H1 (cell line): ENCODE results near the gene MAP7. TPM values are rescaled to one million over a fixed set of nuclear protein-coding genes. Genes with fewer than 3 reads are reported as not detected.

Source experiments
- BRCA1 ChIP-seq: IDR thresholded peaks from 2 replicates; pipeline ENCODE4 v1.6.1; 2012; ENCODE audit warnings: low read depth, low read length, improper control_type of control experiment
- CEBPB ChIP-seq: IDR thresholded peaks from 2 replicates; pipeline ENCODE4 v1.6.1; 2012; ENCODE audit warnings: low read depth, low read length
- JUN ChIP-seq: IDR thresholded peaks from 2 replicates; pipeline ENCODE4 v1.6.1; 2011; ENCODE audit warnings: low read depth, mild to moderate bottlenecking, improper control_type of control experiment, low read length
- KDM4A ChIP-seq: IDR thresholded peaks from one replicate; pipeline ENCODE4 v1.7.1; 2012; ENCODE audit warnings: low read depth, mild to moderate bottlenecking, moderate library complexity, low read length, inconsistent platforms; ENCODE audit not compliant: severe bottlenecking
- KDM5A ChIP-seq: fragments of 200-600 bp; IDR thresholded peaks from 2 replicates; pipeline ENCODE4 v1.7.1; 2012; ENCODE audit warnings: mild to moderate bottlenecking, low read length, inconsistent platforms, mixed read lengths
- NANOG ChIP-seq: IDR thresholded peaks from 2 replicates; pipeline ENCODE4 v1.6.1; 2011; ENCODE audit warnings: low read length, low read depth, mild to moderate bottlenecking, inconsistent platforms; ENCODE audit not compliant: insufficient read depth, poor library complexity, severe bottlenecking
- RBBP5 ChIP-seq: IDR thresholded peaks from 2 replicates; pipeline ENCODE4 v1.7.1; 2012; ENCODE audit warnings: low read depth, mild to moderate bottlenecking, inconsistent platforms, low read length, moderate library complexity, borderline replicate concordance
- SP4 ChIP-seq: IDR thresholded peaks from 2 replicates; pipeline ENCODE4 v1.6.1; 2012; ENCODE audit warnings: low read length, inconsistent platforms
- polyA plus RNA-seq, 7 experiments: library from polyadenylated mRNA; depleted of rRNA in 3 of 7; stranded (reverse) in 5 of 7; unstranded in 2 of 7; fragments of >200 nt in 5 of 7; fragments of 200-250 nt in 2 of 7; gene quantifications; 1 replicate in 5 of 7; 2 replicates in 1 of 7; 4 replicates in 1 of 7; pipeline versions ENCODE4 v1.2.1 to v1.2.3, GENCODE V29; 2011 to 2013; ENCODE audit warnings: missing spikeins in 2 of 7, mixed read lengths in 2 of 7
- total RNA-seq: library from RNA; stranded (reverse); fragmentation: NEBNext Ultra II Directional; extraction: Animal tissue kit (Norgen Biotek cat#: 25700); gene quantifications from 2 replicates; pipeline ENCODE4 v1.2.1, GENCODE V29; 2021
- TF ChIP-seq, protein P1 (sequence below): fragments of 300-600 bp; sonication (generic); IDR thresholded peaks from 2 replicates; pipeline ENCODE4 v1.7.1; 2012; ENCODE audit warnings: low read length, moderate library complexity, mild to moderate bottlenecking, inconsistent platforms; ENCODE audit not compliant: insufficient replicate concordance
- TF ChIP-seq, protein P2 (sequence below), 3 experiments: IDR thresholded peaks; 1 replicate in 2 of 3; 2 replicates in 1 of 3; pipeline versions ENCODE4 v1.5.1 to v1.6.1; 2011; ENCODE audit warnings: low read length in 3 of 3, mild to moderate bottlenecking in 3 of 3, inconsistent platforms in 2 of 3, low read depth in 1 of 3, moderate library complexity in 1 of 3; ENCODE audit not compliant: insufficient read depth in 1 of 3; ENCODE audit errors: control extremely low read depth in 1 of 3

MAP7 gene
- total and polyA plus RNA-seq, 2 of the 8 experiments (the other 6 are each of a cell fraction or from before 2014, with no cell fraction given) = 13.5 to 66.9 TPM

DNA sequence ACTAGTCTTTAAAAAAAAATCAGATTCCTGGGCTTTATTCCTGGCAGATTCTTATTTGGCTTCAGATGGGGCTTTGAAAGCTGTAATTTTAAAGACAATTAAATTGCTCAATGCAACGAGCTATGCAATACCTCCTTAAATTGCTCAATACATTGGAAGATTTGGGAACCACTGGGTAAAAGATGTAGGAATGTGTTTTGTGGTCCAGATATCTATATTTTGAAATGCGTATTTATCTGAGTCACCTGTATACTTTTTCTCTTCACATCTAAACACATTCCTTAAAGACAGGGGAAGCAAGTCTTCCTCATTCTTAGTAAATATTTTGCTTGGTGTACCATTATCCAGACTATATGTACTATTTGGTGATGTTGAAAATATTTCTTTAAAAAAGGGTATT lies 29.6 kb upstream of the MAP7 start (continued):
- TF ChIP-seq, protein P1, sequence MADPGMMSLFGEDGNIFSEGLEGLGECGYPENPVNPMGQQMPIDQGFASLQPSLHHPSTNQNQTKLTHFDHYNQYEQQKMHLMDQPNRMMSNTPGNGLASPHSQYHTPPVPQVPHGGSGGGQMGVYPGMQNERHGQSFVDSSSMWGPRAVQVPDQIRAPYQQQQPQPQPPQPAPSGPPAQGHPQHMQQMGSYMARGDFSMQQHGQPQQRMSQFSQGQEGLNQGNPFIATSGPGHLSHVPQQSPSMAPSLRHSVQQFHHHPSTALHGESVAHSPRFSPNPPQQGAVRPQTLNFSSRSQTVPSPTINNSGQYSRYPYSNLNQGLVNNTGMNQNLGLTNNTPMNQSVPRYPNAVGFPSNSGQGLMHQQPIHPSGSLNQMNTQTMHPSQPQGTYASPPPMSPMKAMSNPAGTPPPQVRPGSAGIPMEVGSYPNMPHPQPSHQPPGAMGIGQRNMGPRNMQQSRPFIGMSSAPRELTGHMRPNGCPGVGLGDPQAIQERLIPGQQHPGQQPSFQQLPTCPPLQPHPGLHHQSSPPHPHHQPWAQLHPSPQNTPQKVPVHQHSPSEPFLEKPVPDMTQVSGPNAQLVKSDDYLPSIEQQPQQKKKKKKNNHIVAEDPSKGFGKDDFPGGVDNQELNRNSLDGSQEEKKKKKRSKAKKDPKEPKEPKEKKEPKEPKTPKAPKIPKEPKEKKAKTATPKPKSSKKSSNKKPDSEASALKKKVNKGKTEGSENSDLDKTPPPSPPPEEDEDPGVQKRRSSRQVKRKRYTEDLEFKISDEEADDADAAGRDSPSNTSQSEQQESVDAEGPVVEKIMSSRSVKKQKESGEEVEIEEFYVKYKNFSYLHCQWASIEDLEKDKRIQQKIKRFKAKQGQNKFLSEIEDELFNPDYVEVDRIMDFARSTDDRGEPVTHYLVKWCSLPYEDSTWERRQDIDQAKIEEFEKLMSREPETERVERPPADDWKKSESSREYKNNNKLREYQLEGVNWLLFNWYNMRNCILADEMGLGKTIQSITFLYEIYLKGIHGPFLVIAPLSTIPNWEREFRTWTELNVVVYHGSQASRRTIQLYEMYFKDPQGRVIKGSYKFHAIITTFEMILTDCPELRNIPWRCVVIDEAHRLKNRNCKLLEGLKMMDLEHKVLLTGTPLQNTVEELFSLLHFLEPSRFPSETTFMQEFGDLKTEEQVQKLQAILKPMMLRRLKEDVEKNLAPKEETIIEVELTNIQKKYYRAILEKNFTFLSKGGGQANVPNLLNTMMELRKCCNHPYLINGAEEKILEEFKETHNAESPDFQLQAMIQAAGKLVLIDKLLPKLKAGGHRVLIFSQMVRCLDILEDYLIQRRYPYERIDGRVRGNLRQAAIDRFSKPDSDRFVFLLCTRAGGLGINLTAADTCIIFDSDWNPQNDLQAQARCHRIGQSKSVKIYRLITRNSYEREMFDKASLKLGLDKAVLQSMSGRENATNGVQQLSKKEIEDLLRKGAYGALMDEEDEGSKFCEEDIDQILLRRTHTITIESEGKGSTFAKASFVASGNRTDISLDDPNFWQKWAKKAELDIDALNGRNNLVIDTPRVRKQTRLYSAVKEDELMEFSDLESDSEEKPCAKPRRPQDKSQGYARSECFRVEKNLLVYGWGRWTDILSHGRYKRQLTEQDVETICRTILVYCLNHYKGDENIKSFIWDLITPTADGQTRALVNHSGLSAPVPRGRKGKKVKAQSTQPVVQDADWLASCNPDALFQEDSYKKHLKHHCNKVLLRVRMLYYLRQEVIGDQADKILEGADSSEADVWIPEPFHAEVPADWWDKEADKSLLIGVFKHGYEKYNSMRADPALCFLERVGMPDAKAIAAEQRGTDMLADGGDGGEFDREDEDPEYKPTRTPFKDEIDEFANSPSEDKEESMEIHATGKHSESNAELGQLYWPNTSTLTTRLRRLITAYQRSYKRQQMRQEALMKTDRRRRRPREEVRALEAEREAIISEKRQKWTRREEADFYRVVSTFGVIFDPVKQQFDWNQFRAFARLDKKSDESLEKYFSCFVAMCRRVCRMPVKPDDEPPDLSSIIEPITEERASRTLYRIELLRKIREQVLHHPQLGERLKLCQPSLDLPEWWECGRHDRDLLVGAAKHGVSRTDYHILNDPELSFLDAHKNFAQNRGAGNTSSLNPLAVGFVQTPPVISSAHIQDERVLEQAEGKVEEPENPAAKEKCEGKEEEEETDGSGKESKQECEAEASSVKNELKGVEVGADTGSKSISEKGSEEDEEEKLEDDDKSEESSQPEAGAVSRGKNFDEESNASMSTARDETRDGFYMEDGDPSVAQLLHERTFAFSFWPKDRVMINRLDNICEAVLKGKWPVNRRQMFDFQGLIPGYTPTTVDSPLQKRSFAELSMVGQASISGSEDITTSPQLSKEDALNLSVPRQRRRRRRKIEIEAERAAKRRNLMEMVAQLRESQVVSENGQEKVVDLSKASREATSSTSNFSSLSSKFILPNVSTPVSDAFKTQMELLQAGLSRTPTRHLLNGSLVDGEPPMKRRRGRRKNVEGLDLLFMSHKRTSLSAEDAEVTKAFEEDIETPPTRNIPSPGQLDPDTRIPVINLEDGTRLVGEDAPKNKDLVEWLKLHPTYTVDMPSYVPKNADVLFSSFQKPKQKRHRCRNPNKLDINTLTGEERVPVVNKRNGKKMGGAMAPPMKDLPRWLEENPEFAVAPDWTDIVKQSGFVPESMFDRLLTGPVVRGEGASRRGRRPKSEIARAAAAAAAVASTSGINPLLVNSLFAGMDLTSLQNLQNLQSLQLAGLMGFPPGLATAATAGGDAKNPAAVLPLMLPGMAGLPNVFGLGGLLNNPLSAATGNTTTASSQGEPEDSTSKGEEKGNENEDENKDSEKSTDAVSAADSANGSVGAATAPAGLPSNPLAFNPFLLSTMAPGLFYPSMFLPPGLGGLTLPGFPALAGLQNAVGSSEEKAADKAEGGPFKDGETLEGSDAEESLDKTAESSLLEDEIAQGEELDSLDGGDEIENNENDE = no peak
- no peak for TF ChIP-seq BRCA1
- no peak for TF ChIP-seq KDM4A
- TF ChIP-seq KDM5A = no peak
- no peak for TF ChIP-seq SP4
- no peak for TF ChIP-seq CEBPB
- no peak for TF ChIP-seq NANOG
- TF ChIP-seq RBBP5 = no peak
- TF ChIP-seq JUN = no peak
- TF ChIP-seq, protein P2, sequence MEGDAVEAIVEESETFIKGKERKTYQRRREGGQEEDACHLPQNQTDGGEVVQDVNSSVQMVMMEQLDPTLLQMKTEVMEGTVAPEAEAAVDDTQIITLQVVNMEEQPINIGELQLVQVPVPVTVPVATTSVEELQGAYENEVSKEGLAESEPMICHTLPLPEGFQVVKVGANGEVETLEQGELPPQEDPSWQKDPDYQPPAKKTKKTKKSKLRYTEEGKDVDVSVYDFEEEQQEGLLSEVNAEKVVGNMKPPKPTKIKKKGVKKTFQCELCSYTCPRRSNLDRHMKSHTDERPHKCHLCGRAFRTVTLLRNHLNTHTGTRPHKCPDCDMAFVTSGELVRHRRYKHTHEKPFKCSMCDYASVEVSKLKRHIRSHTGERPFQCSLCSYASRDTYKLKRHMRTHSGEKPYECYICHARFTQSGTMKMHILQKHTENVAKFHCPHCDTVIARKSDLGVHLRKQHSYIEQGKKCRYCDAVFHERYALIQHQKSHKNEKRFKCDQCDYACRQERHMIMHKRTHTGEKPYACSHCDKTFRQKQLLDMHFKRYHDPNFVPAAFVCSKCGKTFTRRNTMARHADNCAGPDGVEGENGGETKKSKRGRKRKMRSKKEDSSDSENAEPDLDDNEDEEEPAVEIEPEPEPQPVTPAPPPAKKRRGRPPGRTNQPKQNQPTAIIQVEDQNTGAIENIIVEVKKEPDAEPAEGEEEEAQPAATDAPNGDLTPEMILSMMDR (IDR thresholded peaks at IDR 0.05; ENCODE audit: control extremely low read depth in 1 of 3, insufficient read depth in 1 of 3, low read depth in 1 of 3, low read length in 3 of 3) = no peak
